Stimulated activated CD8-positive, alpha-beta memory T cell treated with anti-CD3 and anti-CD28 coated beads, Interleukin-4, amount 100 ng/mL, for 24 hours (primary cell): Measurements from ENCODE around the gene MYOD1.

Experiments
- DNase-seq: peaks from one replicate; pipeline ENCODE4 v3.0.0-alpha.2; 2020; ENCODE audit warnings: low read depth

MYOD1 gene

GRCh38 chr11:17719028-17719937 is at the start of gene MYOD1:
Gene MYOD1, plus strand, starts transcription at chr11:17719571. Its CDS starts 212 bp downstream, at chr11:17719783.
- DNase-seq: no peak

GRCh38 chr11:17672469-17672868 is 46.9 kb upstream of the MYOD1 start:
- no peak for DNase-seq

DNA sequence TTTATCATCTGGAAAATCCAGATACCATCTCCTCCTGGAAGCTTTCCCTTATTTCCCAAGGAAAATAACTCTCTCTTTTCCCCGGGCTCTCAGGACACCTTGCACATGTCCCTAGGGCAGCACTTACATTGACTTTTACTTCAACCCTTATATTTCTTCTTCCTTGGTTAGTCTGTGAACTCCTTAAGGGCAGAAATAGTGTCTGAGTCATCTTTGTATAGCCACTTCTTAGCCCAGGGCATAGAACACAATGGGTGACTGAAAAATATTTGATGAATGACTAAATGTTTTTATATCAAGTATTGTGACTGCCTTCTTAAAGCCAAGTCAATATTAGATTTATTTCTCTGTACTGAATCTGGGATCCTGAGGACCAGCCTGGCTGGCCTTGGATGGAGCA is 45.4 kb upstream of the MYOD1 start:
- DNase-seq: no peak

GRCh38 chr11:17682848-17683247 is 36.5 kb upstream of the MYOD1 start:
- no peak for DNase-seq

DNA sequence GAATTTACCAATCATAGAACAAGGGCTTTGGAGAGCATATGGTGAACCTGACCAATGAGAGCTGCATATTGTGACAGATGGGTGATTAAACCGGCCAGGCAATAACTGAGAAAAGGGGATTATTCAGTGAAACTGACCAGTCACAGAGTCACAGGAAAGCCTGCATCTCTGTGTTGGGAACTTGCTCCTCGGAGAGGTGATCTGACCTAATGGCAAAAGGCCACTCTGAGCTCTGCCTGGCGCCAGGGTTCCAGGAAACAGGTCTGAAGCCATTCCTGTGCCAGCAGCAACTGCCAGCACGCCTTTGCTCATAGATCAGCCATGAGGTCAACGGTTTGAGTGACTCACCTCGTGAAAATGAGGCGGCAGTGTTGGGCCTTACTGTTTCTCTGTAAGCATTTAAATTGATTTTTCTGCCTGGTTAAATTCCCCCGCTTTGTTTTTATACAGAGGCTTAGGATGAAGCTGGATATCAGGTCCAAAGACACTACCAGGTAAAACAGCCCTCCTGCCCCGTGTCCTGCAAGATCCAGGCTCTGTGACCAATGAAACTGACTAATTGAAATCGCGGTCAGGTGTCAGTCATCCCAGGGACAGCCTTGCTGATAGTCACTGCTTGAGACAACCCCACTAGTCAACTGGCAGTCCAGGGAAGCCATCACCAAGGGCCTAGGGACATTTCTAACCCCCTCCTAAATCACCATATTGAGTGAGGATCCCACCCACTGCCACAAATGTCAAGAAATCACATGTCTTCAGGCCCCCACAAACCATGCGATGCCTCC is 35.8 kb upstream of the MYOD1 start:
- no peak for DNase-seq

DNA sequence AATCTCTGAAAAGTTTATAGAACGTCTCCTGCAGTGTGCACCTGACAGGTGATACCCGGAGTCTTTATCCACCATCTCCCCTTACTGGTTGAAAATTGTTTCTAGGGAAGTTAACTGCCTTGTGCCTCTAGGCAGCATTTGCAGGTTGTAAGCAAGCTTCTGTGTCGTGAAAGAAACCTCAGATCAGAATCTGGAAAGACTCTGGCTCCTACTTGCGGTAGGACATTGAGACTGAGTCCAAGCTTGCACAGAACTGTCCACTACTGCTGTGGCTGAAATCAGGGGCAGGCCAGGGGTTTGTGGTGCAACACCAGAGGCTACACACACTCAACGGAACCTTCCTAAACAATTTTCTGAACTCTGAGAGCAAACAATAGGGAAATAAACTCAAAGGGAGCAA is 34.8 kb upstream of the MYOD1 start:
- no peak for DNase-seq

GRCh38 chr11:17686231-17686980 is 33.0 kb upstream of the MYOD1 start:
- no peak for DNase-seq

GRCh38 chr11:17687946-17688670 is 31.3 kb upstream of the MYOD1 start:
- DNase-seq: no peak

GRCh38 chr11:17691550-17691949 is 27.8 kb upstream of the MYOD1 start:
- DNase-seq: no peak

GRCh38 chr11:17691976-17692375 is 27.4 kb upstream of the MYOD1 start:
- no peak for DNase-seq

DNA sequence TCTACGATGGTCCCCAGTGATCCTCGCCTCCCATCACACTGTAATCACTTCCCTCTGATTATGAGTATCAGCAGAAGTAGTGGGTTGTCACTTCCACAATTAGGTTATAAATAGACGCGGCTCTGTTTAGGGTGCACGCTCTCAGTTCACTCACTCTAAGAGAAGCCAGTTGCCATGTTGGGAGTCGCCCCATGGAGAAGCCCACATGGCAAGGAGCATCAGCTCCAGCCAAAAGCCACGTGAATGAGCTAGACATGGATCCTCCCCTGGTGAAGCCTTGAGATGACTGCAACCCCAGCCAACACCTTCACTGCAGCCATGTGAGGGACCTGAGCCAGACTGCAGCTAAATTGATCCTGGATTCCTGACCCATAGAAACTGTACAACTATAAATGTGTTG is 26.4 kb upstream of the MYOD1 start:
- no peak for DNase-seq

DNA sequence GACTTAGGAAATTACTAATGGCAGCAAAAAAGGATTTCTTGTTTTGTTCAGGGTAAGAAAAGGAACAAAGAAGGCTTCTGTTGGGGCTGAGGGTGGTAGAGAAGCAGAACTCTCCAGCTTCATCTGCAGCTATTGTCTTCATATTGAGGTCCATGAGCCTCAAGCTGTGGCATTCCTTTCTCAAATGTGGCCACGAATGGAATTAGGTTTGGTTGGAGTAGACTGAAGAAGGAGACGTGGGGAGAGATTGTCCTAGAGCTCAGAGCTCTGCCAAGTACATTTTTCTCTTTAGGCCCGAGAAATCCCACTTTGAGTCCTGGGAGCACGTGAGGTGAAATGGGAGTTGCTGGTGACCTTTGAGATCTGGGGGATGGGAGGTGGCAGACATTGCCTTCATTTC is 25.8 kb upstream of the MYOD1 start:
- no peak for DNase-seq

DNA sequence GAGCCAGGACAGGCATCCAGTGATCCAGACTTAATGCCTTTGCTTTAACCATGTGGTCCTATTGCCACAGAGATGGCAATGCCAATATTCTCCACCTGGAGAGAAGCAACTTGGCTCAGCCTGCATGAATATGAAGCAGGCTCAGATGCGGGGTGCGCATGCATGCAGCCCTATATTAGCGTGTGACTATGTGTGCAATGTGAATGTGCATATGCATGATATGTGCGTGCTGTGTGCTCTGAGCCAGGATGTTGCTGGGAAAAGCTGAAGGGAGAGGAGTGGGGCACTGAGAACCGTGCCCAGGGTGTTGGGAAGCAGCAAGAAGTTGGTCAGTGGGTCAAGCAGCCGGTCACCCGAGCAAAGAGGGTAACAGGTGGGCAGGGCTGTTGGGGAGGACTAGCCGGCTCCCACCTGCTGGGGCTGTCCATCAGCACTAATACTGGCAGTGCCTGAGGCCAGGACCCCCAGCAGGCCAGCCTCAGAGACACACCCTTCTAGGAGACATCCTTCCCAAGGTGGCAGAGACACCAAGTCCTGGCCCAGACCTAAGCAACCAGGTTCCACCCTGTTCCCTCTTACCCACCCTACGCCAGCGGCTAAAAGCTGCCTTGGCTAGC is 24.8 kb upstream of the MYOD1 start:
- DNase-seq: no peak

- no peak for DNase-seq
Measured at GRCh38 chr11:17695454-17696441, 23.6 kb upstream of the MYOD1 start.

GRCh38 chr11:17696741-17697140 is 22.6 kb upstream of the MYOD1 start:
- DNase-seq: no peak

- DNase-seq: no peak
Measured at GRCh38 chr11:17697175-17697949, 22.0 kb upstream of the MYOD1 start.

DNA sequence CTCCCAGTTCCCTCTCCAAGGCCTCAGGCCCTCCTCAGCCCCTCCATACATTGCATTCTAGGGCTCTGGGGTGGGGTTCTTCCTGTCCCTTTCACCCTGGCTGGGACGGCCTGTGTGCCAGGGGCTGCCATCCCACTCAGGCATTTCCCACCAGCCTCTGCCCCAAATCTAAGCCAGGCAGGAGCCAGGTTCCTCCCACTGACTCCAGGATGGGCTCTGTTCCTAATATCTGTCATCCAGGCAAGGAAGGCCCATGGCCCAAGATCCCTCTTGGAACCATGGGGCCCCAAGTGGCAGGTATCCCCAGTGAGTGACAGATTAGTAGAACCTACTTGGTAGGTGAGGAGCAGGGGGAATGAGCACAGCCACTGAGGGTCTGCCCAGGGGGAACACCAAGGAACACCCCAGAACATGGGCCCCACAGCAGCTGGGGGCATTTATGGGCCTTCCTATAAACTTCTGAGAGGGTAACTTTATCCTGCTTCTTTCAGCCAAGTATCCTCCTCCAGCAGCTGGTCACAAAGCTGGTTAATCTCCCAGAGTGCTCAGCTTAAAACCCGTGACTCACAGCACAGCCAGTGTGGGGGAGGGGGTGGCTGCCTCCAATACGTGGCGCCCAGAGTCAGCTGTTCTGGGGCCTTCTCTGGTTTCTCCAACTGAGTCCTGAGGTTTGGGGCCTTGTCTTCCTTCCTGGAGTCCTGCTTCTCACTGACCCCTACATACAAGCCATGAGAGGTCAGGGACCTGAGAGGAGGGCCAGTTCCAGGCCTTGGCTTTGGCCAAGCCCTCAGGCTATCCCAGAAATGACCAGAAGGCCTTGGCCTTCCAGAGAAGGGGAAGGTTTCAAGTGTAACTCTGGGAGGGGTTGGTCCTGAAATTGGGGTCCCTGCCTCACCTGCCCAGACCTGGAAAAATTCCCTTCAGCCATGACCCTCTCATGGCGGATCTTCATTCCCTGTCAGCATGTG is 19.9 kb upstream of the MYOD1 start:
- DNase-seq: no peak

GRCh38 chr11:17700991-17701390 is 18.4 kb upstream of the MYOD1 start:
- no peak for DNase-seq
